GM19455 (cell line): ENCODE measurements around the gene XYLT2.

ENCODE experiments used
- ATAC-seq: cut with Tn5 transposase; IDR thresholded peaks from one replicate; pipeline ENCODE4 v1.9.1; 2021; ENCODE audit not compliant: unreplicated experiment

Gene XYLT2

DNA sequence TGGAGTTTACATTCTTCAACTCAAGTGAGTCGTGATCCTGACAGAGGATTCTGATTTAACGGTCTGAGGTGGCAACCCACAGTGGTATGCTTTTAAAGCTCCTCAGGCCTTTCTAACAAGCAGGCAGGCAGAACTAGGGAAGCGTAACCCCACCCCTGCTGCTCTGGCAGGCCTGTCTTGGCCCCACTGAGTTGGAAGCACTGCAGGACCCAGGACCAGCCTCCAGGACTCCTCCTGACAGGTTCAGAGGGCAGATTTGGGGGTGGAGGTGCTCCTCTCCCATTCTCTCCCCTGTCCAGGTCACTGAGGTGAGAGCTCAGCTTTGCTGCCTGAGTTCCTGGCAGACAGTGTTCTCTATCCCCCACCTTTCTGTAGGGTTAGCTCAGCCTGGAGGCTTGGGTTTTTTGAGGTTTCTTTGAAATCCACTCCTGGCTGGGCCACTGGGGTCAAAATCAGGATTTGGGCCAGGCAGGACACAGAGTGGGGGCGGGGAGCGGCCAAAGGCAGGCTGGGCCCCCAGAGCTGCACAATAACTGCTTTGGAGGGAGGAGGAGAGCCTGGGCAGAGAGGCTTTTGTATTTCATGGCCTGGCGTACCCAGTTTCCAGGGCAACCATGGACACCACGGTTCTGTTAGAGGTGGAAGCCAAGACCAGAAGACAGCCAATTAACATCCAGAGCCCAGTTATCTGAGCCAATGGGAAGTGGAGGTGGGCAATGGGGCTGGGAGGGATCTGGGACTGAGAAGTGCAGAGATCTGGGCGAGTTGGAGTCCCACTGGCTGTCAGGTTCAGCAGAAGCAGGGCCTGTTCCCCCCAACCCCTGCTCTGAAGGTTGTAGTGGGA, 17.5 kb downstream of the XYLT2 start:
- no peak for ATAC-seq

DNA sequence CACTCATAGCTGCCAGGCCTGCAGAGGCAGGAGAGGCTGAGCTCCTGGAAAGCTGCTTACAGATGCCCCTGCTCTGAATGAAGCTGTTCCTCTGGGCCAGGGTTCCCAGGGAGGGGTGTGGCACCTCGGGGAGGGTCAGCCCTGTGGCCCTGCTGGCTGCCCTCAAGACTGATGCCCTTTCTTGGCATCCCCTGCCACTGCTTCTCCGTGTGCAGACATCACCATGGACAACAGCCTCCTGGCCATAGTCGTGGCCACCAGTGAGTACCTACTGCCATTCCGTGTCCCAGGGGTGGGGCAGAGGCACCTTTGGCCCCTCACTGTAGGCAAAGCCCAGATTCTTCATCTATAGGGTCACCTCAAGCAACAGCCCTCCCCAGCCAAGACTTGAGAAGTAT, 18.1 kb downstream of the XYLT2 start:
- no peak for ATAC-seq

GRCh38 chr17:50364715-50365114, 18.8 kb downstream of the XYLT2 start:
- no peak for ATAC-seq

DNA sequence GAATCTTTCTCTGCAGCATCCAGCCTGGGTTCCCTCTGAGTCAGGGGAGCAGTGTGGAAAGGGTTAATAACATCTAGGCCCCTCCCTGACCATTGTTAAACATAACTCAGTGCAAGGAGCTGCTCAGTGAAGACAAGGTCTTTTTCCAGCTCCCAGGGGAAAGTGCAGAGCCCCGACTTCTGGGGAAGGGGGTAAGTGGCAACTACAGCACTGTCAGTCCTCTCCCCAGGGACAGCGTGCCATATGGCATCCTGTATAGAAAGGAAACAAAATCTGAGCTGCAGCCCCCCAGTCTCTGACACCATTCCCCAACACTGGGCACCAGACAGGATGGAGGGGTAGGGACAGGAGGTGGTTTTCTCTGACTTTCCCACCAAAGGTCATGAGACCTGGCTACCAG, 19.2 kb downstream of the XYLT2 start:
- ATAC-seq: no peak

- ATAC-seq: no peak
Observed at GRCh38 chr17:50365649-50366393, 19.9 kb downstream of the XYLT2 start.

DNA sequence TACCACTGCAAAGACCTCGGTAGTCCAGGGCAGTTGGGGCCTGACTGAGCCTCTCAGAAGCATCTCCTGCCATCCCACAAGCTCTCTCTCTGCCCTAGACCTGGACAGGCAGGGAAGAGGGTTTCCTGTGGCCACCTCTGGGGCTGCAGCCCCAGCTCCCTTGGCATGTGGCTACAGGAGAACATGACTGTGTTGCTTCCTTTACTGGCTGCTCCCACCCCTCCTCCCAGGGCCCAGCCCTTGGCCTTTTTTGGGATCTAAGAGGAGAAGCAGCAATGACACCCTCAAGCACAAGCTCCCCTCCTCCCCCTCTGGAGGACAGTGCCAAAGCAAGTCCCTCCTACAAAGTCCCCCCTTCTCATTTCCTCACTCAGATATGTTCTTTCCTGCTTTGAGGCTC, 21.5 kb downstream of the XYLT2 start:
- ATAC-seq: no peak

DNA sequence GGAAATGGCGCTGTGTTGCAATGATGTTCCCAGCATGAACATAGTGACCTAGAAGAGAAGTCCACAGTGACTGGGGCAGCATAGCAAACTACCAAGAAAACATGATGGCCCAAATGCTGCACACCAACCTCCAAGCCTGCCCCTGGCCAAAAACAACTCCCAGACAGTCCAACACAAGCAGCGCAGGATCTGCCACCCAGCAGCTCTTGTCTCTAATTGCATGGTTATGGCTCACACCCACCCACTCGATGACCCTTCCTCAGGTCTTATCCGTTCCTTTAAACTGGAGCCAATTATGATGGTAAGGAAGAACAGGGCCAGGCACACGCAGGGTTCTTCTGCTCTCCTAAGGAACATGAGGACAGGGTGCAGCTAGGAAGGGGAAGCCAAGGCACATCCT, 24.1 kb downstream of the XYLT2 start:
- ATAC-seq: no peak

GRCh38 chr17:50371526-50371925, 25.6 kb downstream of the XYLT2 start:
- no peak for ATAC-seq

GRCh38 chr17:50372222-50372757, 26.4 kb downstream of the XYLT2 start:
- no peak for ATAC-seq

DNA sequence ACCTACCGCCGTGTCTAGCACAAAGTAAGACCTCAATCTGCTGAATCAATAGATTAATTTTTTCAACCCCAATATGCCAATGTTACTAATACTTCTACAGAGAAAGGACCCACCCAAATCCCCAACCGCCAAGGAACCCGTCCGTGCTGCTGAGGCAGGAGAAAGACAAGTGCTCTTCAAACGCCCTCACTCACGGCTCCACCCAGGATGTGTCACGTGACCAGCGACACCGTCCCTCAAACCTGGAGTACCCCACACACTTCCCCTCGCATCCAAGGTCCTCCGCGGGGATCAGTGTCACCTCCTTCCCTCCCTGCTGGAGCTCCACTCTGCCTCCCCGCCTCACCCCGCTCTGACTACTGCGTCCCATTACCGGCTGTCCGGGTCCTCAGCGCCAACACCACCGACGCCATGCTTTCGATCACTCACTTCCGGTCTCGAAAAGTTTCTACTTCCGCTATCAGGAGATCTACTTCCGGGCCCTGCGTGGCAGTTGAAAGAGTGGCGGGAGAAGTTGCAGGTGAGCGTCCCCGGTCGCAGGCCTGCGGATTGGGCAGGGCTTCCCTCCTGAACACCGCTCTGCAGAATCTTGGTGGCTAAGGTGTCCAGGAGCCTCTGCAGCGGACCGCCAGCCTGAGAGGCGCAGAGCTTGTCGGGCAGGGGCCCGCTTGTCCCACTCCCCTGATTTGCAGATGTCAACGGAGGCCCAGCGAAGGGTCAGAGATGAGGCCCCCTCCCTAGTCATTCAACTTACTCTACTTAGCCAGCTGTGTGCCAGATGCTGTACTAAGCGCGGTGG, 27.0 kb downstream of the XYLT2 start, which contains the start of the genes EME1 and MRPL27:
Gene EME1, plus strand, starts transcription at position 472 of the 799 bp plus-strand sequence. CDS start 1,980 bp downstream, outside the sequence.
Gene MRPL27, minus strand, starts transcription at position 427 of the 799 bp plus-strand sequence. Its CDS starts 14 bp downstream, at position 413.
- peak; percentile 74 for ATAC-seq

- ATAC-seq: no peak
Observed at GRCh38 chr17:50373705-50374104, 27.8 kb downstream of the XYLT2 start.

GRCh38 chr17:50375858-50376538, 30.1 kb downstream of the XYLT2 start:
- ATAC-seq: no peak

DNA sequence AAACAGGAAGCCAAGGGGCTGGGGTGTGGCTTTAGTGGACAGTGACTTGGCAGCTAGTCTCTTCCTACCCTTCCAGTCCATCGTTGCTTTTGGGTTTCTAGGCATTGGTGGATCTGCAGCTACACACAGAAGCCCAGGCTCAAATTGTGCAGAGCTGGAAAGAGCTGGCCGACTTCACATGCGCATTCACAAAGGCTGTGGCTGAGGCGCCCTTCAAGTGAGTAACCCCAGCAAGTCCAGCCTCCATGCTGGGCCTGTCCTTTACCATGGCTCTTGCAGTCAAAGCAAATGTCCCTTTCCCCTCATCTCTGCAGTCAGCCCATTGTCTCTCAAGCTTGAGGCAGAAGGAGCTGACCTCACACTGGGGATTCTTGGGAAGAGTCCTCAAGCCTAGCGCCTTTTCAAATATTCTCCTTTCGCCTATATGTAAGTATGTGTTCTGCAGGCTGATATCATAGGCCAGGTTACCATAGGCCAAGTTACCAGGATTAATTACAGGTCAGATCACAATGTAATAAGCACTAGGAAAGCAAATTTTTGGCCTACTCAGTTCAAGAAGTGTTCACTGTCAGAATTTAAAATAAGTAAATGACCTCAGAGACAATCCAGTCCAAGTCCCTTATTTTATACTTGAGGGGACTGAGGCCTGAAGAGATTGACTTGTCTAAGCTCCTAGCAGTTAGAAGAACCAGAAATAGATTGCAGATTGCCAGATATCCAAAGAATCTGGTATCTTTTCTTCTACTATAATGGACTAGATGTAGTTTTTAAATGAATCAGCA, 33.6 kb downstream of the XYLT2 start:
- no peak for ATAC-seq

DNA sequence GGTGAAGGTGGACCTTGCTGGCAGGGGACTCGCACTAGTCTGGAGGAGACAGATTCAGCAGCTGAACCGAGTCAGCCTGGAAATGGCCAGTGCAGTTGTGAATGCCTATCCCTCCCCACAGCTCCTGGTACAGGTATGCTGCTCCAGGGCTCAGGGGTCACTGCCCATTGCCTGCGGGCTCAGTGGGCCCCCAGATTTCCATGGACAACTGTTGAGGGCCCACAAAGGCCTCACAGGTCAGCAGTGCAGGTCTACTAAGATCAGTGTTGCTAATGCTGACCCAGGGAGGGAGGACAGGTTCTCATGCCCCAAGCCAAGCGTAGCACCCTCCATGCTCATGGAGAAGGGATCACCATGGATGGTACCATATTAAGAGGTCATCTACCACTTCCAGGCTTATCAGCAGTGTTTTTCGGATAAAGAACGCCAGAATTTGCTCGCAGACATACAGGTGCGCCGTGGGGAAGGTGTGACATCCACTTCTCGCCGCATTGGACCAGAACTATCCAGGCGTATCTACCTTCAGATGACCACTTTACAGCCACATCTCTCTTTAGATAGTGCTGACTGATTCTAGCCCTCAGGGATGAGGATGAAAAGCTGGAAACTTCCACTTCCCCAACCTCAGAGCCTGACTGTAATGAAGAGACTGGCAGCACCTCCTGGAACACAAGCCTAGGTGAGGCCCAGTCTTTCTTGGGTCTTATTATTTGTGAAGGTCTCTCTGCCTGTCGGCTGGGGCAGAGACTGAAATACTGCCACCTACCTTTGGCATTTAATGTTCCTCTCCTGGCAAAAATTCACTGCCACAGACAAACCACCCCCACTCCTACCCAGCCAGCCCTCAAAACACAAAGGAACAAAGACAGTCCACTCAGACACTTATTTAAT, 34.7 kb downstream of the XYLT2 start:
- ATAC-seq: no peak

GRCh38 chr17:50381260-50381815, 35.4 kb downstream of the XYLT2 start:
- ATAC-seq: no peak

GRCh38 chr17:50381920-50382319, 36.0 kb downstream of the XYLT2 start:
- no peak for ATAC-seq

- no peak for ATAC-seq
Observed at GRCh38 chr17:50382931-50383330, 37.0 kb downstream of the XYLT2 start.

DNA sequence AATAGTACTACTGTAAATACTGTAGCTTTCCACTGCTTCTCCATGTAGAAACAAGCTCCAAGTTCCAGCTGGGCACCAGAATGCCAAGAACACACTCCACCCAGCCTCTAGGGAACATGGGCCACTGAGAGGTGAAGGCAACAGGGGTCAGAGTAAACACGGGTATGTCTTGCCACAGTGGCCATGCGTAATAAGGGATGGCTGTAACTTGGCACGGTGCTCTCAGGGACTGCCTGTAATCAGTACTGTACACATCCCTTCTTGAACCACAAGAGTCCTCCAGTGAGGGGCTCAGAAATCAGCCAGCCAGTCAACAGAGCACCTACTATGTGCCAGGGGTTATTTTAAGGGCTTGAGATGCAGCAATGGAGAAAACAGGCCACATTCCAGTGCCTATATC, 40.6 kb downstream of the XYLT2 start:
- no peak for ATAC-seq
